Activated naive CD4-positive, alpha-beta T cell treated with anti-CD3 and anti-CD28 coated beads, Interleukin-2, amount 10 ng/mL, durations not matched to agents 7 days and 5 days (primary cell): Measurements from ENCODE around the gene BCL7C.

Experiments used
- CTCF ChIA-PET: fragments of 350-600 bp; sonication (Branson Sonifier 250); formaldehyde crosslinking; loops from one replicate; lab custom pipeline; 2021; ENCODE audit warnings: antibody characterized with exemption; lab: Charles Lee
- DNase-seq: peaks from one replicate; pipeline ENCODE4 v3.0.0-alpha.2; 2020
- H3K27ac Mint-ChIP-seq: one replicate; pipeline ENCODE4 v1.8.0; 2021; ENCODE audit warnings: mild to moderate bottlenecking, moderate library complexity, mixed read lengths
- H3K27me3 Mint-ChIP-seq: one replicate; pipeline ENCODE4 v1.8.0; 2021; ENCODE audit warnings: mild to moderate bottlenecking, mixed read lengths
- H3K36me3 Mint-ChIP-seq: one replicate; pipeline ENCODE4 v1.8.0; 2021; ENCODE audit warnings: mixed read lengths
- H3K4me1 Mint-ChIP-seq: one replicate; pipeline ENCODE4 v1.8.0; 2021; ENCODE audit warnings: mixed read lengths
- H3K4me3 Mint-ChIP-seq: one replicate; pipeline ENCODE4 v1.8.0; 2021; ENCODE audit warnings: mild to moderate bottlenecking, moderate library complexity, mixed read lengths
- H3K9me3 Mint-ChIP-seq: one replicate; pipeline ENCODE4 v1.8.0; 2021; ENCODE audit warnings: mixed read lengths

BCL7C gene

DNA sequence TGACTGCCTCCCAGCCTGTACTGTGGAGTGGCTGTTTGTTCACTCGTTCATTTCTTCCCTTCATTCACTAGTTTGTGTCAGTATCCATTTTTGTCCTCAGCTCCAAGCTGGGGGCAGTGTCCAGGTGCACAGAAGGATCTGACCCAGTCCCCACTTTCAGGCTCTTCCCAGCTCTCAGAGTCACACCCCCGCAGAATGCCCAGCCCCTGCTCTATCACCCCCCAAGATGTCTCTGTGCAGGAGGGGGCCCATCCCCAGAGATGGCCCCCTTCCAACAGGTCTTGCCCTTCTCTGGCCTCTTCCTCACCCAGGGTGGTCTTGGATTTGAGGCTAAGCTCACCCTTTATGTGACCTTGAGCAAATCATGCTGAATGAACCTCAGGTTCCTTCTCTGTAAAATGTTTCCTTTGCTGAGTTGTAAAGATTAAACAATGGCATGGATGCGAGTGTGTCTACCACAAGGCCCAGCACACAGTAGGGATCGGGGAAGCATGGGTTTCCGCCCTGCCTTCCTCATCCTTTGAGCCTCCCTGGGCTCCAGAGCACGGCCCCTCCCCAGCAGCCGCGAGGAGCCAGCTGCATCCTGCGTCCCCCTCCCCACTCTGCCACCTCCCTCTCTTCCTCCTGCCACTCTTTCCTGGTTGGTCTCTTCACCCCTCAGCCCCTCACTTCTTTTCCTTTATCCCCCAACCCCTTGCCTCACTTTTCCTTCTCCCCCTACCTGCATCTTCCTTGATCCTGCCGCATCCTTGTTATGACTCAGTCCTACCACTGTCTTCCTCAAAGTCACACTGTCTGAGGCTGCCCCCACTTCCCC lies 32.3 kb upstream of the BCL7C start:
- Mint-ChIP-seq H3K27me3 (no peaks in the 10 kb centered on the region), H3K4me3 (peak overlapping the region; percentile 45), H3K9me3 (no peaks in the 10 kb centered on the region), H3K36me3 (peaks cover 10% of the 10 kb centered on the region), H3K27ac (peak overlapping the region; percentile 53), H3K4me1 (peaks cover 35% of the 10 kb centered on the region)
- CTCF ChIA-PET: interaction anchor here (0.8 to 3.6 kb wide), 5 partner anchors 9 to 233 kb away, joined by 3 to 16 read pairs (median 8); no protein-coding TSS in a partner anchor
- DNase-seq: no peak

DNA sequence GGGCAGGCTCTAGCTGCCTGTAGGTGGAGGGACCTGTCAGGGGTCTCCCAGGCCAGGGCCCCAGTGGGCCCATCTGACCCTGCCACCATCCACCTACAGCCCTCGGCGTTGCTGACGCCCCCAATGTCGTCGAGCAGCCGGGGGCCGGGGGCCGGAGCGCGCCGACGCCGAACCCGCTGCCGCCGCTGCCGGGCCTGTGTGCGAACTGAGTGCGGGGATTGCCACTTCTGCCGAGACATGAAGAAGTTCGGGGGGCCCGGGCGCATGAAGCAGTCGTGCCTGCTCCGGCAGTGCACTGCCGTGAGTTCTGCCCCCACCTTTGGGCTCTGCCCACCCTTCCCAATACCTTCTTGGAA lies 31.7 kb upstream of the BCL7C start:
- CTCF ChIA-PET: interaction anchor here (1.3 to 3.6 kb wide), 2 partner anchors 10 to 17 kb away, joined by 3 to 16 read pairs; no protein-coding TSS in a partner anchor
- no peaks in the 10 kb centered on the region for H3K27me3 Mint-ChIP-seq
- H3K4me1 Mint-ChIP-seq: peaks cover 36% of the 10 kb centered on the region
- no peak overlapping the region for H3K27ac Mint-ChIP-seq
- no peak for DNase-seq
- H3K9me3 Mint-ChIP-seq: no peaks in the 10 kb centered on the region
- H3K4me3 Mint-ChIP-seq: no peak overlapping the region
- peaks cover 6% of the 10 kb centered on the region for H3K36me3 Mint-ChIP-seq

DNA sequence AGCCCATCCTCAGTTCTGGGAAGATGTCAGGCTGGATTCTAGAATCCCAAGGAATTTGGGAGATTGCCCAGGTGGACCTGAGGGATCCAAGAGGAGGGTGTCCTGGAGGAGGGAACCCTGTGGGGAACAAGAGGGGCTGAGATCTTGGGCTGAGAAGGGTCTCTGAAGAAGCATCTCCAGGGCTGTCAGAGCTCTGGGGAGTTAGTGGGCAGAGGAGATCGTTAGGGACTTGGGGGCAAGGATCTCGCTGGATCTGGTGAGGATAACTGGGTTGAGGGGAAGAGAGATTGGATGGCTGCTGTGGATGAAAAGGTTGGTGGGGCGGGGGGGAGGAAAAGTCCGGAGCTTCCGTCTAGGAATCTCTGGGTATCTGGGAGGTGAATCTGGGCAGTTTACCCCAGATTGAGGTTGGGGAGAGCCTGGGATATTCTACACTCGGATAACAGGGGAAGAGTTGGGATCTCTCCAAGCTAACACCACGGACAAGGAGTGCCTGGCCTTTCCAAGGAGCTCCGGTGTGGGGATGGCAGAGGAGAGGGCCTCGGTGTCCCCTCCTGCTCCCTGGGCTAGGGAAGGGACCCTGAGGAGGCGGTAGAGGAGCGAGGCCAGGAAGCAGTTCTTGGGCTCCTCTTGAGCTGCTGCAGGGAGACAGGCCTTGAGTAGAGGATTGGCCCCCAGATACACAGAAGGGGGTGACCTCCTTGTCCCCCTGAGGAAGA lies 31.2 kb upstream of the BCL7C start:
- no peaks in the 10 kb centered on the region for H3K9me3 Mint-ChIP-seq
- H3K4me1 Mint-ChIP-seq: peaks cover 36% of the 10 kb centered on the region
- no peaks in the 10 kb centered on the region for H3K27me3 Mint-ChIP-seq
- H3K4me3 Mint-ChIP-seq: peak overlapping the region; percentile 74
- CTCF ChIA-PET: interaction anchor here (1.3 to 3.6 kb wide), 2 partner anchors 10 to 18 kb away, joined by 3 to 16 read pairs; no protein-coding TSS in a partner anchor
- no peak overlapping the region for H3K27ac Mint-ChIP-seq
- H3K36me3 Mint-ChIP-seq: peaks cover 6% of the 10 kb centered on the region
- DNase-seq: no peak

DNA sequence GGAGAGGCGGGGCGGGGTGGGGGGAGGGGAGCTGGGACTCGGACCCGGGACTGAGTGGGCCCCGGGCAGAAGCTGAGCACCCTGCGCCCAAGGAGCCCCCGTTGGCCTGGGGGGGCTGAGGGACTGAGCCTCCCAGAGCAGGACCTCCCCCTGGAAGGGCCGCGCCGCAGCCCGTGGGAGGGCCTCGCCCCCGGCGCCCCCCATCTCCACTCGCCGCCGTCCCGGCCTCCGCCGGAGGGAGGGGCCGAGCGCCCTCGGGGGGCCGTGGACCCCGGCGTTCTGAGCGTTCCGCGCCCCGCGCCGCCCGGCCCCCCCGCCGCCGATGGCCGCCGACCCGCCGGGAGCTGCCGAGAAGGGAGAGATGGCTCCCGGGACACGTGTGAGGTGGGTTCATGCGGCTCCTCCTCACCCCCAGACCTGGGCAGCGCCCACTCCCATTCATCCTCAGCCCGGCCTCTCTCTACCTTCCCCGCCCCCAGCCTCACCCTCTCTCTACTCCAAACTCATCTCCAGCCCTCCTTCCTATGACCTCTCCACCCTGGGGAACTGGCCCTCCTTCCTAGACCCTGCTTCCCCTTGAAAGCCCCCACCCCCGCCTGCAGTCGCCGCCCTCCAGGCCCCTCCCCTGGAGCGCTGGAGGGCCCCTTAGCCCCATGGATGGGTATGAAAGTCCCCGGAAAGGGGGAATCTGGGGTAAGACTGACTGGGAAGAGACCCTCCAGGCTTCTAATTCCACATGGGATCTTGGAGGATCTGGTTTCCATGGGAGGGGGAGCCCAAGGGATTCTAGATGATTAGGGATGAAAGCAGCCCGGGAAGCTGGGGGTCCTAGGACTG lies 30.4 kb upstream of the BCL7C start:
- H3K9me3 Mint-ChIP-seq: no peaks in the 10 kb centered on the region
- peak overlapping the region; percentile 74 for H3K4me3 Mint-ChIP-seq
- peaks cover 36% of the 10 kb centered on the region for H3K4me1 Mint-ChIP-seq
- H3K27ac Mint-ChIP-seq: no peak overlapping the region
- CTCF ChIA-PET: interaction anchor here (1.3 to 3.6 kb wide), 2 partner anchors 11 to 18 kb away, joined by 3 to 16 read pairs; no protein-coding TSS in a partner anchor
- DNase-seq: peak; percentile 44
- H3K36me3 Mint-ChIP-seq: peaks cover 6% of the 10 kb centered on the region
- no peaks in the 10 kb centered on the region for H3K27me3 Mint-ChIP-seq

DNA sequence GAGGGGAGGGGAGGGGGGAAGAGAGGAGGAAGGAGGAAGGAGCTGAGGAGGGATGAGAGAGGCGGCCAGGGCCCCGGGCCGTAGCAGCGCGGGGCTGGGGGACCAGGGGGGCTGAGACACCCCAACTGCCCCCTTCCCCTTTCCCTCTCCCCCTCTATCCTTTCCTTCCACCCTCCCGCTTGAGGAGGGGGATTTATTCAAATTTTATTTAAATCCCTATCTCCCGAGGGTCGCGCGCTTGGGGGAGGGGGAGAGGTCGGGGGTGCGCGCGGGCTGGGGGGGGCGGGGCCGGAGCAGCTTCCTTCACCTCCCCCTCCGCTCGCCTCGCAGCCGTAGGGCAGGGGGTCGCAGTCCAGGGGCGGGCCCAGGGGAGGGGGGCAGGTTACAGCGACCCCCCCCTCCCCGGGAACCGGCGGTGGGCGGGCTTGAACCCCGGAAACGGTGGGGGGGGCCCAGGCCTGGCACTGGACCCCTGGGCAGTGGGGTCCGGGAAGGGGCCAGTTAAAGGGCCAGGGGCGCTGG lies 29.7 kb upstream of the BCL7C start, which contains the start of gene FBXL19:
TSS of gene FBXL19 (plus strand) at position 19 of the 522 bp plus-strand sequence. CDS start 2,183 bp downstream, outside the sequence.
- peak; percentile 60 for DNase-seq
- Mint-ChIP-seq H3K27me3 (peaks cover 3% of the 10 kb centered on the region), H3K4me3 (peak within 1 kb of the TSS; percentile 100), H3K4me1 (peaks cover 36% of the 10 kb centered on the region), H3K9me3 (no peaks in the 10 kb centered on the region), H3K36me3 (peaks cover 6% of the 10 kb centered on the region), H3K27ac (peak within 1 kb of the TSS; percentile 100)
- CTCF ChIA-PET: no interaction called here

DNA sequence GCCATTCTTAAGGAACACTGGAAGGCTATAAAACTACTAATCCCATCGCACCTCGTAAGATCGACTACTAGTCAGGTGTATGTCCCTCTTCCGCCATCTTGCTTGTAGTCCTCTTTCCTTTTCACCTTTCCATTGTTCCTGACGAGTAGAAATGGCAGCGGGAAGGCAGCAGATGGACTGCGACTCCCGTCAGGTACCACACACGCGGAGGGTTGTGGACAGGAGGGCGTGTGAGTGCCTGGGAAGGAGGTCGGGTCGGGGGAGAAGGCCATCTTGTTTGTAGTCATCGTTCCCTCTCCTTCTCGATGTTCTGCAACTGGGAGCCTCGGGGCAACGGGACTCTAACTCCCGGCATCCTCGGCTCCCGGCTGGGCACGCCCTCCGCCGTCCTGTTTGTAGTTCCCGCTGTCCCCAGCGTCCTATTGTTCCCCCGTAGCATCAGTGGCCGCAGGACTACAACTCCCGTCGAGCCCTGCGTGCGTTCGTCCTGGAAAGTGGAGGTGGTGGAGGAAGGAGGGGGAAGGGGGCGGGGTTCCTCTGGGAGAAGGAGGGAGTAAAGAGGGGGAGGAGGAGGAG lies 29.2 kb upstream of the BCL7C start:
- DNase-seq: peak; percentile 99
- CTCF ChIA-PET: no interaction called here
- Mint-ChIP-seq H3K4me3 (peak overlapping the region; percentile 100), H3K9me3 (no peaks in the 10 kb centered on the region), H3K27ac (peak overlapping the region; percentile 100), H3K4me1 (peaks cover 35% of the 10 kb centered on the region), H3K27me3 (peaks cover 6% of the 10 kb centered on the region), H3K36me3 (peaks cover 5% of the 10 kb centered on the region)

DNA sequence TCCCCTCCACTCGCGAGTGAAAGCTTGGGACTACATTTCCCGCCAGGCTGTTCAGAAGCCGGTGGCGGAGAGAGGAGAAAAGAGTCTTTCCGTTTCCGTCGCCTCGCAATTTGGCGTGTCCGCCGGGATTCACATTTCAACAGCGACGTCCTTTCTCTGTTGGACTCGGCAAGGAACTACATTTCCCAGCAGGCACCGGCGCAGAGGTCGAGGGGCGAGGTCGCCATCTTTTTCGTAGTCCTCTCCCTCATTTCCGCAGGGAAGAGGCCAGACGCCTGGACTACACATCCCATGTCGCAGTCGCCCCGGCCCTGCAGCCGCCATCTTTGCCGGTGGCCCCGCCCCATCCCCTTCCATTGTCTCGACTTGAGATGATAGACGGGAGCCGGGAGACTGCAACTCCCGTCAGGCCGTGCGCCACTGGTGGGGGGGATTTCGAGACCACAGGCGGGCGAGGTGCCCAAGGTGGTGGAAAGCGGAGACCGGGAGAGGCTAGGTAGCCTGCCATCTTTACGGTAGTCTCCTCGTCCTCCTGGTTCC lies 28.6 kb upstream of the BCL7C start:
- H3K27me3 Mint-ChIP-seq: peaks cover 8% of the 10 kb centered on the region

DNA sequence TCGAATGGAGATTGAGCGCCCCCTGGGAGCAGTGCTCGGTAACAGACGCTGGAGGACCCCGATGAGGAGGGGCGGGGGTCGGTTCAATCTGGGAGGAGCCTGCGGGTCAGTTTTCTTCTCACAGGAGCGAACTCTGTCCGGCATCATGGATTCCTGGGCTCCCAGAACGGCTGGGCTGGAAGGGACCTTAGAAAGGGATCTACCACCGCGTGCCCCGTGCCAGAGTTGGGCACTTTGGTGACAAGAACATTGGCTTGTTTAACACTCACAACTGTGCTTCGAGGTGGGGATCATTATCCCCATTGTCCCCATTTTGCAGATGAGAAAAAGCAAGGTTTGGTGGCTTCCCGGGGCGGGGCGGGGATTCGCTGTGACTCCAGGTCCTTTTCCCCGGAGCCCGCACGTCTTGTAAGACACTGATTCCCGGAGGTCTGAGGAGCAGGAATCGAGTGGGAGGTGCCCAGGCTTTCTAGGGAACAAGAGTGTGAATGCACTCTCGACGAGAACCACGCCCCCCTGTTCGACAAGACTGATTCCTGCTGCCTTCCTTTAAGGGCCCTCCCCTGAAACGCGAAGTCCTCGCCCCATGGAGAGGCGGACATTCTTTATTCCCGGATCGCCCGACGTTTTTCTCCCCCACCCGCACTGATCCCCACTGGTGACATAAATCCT lies 28.0 kb upstream of the BCL7C start:
- Mint-ChIP-seq H3K4me1 (peaks cover 32% of the 10 kb centered on the region), H3K36me3 (peaks cover 3% of the 10 kb centered on the region), H3K9me3 (no peaks in the 10 kb centered on the region)

More for the DNA sequence above, 28.6 kb upstream of the BCL7C start:
- Mint-ChIP-seq H3K36me3 (peaks cover 3% of the 10 kb centered on the region), H3K4me1 (peaks cover 32% of the 10 kb centered on the region), H3K4me3 (peak overlapping the region; percentile 100), H3K9me3 (no peaks in the 10 kb centered on the region), H3K27ac (peak overlapping the region; percentile 100)
- DNase-seq: peak; percentile 100
- CTCF ChIA-PET: interaction anchor here (0.5 to 1.0 kb wide), 4 partner anchors 22 to 78 kb away, joined by 3 to 5 read pairs (median 3); no protein-coding TSS in a partner anchor

DNA sequence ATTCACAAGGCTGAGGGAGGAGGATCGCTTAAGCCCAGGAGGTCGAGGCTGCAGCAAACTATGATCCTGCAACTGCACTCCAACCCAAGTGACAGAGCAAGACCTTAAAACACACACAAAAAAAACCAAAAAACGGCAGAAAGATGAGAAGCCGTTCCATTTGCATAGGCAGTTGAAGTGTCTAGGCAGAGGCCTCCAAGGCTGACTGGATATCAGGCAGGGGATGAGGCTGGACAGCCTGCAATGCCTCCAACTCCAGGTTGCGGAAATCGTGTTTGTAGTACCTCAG lies 27.5 kb upstream of the BCL7C start:
- Mint-ChIP-seq H3K9me3 (no peaks in the 10 kb centered on the region), H3K4me3 (peak overlapping the region; percentile 100), H3K4me1 (peaks cover 28% of the 10 kb centered on the region), H3K36me3 (peaks cover 3% of the 10 kb centered on the region), H3K27me3 (peaks cover 13% of the 10 kb centered on the region), H3K27ac (peak overlapping the region; percentile 100)
- CTCF ChIA-PET: interaction anchor here (1.0 to 4.8 kb wide), 3 partner anchors 20 to 139 kb away, joined by 3 to 71 read pairs (median 13); no protein-coding TSS in a partner anchor
- DNase-seq: no peak

More for the DNA sequence above, 28.0 kb upstream of the BCL7C start:
- peak; percentile 93 for DNase-seq
- CTCF ChIA-PET: interaction anchor here (0.5 to 4.8 kb wide), 5 partner anchors 21 to 77 kb away, joined by 3 to 71 read pairs (median 3); no protein-coding TSS in a partner anchor
- H3K27me3 Mint-ChIP-seq: peaks cover 13% of the 10 kb centered on the region
- H3K27ac Mint-ChIP-seq: peak overlapping the region; percentile 100
- H3K4me3 Mint-ChIP-seq: peak overlapping the region; percentile 100

DNA sequence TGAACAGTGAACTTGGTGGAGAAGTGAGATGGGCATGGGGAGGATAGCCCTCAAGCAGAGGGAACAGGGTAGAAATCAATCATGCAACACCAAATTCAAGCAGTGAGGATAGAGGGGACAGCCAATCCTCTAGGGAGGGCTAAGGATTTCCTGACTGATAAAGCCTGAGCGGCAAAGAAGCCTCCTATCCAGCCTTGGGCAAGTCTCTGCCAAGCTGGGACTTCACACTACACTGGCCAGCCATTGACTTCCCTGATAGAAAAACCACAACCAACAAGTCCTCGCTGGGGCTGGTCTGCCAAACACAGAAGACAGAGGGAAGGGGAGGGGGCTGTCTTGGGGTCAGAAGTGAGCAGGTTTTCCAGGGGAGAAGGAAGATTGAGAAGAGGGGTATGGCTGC lies 27.0 kb upstream of the BCL7C start:
- Mint-ChIP-seq H3K4me3 (peak overlapping the region; percentile 100), H3K9me3 (no peaks in the 10 kb centered on the region), H3K27ac (no peak overlapping the region), H3K36me3 (peaks cover under 1% of the 10 kb centered on the region), H3K27me3 (peaks cover 17% of the 10 kb centered on the region), H3K4me1 (peaks cover 23% of the 10 kb centered on the region)
- CTCF ChIA-PET: interaction anchor here (0.8 to 4.8 kb wide), 4 partner anchors 19 to 138 kb away, joined by 3 to 71 read pairs (median 8); no protein-coding TSS in a partner anchor
- no peak for DNase-seq

DNA sequence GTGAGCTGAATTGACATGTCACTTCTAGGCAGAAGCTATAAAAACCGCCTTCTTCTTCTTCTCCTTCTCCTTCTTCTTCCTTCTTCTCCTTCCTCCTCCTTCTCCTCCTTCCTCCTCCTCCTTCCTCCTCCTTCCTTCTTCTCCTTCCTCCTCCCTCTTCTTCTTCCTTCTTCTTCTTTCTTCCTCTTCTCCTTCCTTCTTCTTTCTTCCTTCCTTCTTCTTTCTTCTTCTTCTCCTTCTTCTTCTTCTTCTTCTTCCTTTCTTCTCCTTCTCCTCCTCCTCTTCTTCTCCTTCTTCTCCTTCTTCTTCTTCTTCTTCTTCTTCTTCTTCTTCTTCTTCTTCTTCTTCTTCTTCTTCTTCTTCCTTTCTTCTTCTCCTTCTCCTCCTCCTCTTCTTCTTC lies 24.7 kb upstream of the BCL7C start:
- Mint-ChIP-seq H3K9me3 (no peaks in the 10 kb centered on the region), H3K27ac (no peak overlapping the region), H3K4me1 (peaks cover 15% of the 10 kb centered on the region), H3K27me3 (peaks cover 17% of the 10 kb centered on the region), H3K36me3 (no peaks in the 10 kb centered on the region), H3K4me3 (no peak overlapping the region)
- DNase-seq: no peak
- CTCF ChIA-PET: interaction anchor here (1.0 to 4.8 kb wide), 3 partner anchors 17 to 80 kb away, joined by 3 to 71 read pairs (median 13); no protein-coding TSS in a partner anchor

DNA sequence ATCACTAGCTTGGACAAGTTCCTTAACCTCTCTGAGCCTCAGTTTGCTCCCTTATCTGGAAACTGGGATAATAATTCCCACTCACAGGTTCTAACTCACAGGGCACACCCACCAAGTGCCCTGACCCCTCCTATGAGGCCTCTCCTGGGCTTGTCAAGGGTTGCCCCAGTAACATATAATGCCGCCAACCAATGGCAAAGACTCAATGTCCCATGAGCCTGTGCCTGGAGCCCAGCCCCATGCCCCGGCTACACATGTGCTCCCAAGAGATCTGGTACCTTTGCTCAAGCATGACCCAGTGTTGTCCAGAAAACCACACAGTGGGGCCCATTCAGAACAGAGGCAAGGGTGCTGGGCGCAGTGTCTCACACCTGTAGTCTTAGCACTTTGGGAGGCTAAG lies 21.0 kb upstream of the BCL7C start:
- no peaks in the 10 kb centered on the region for H3K4me1 Mint-ChIP-seq
- peaks cover 28% of the 10 kb centered on the region for H3K27me3 Mint-ChIP-seq
- no peak overlapping the region for H3K4me3 Mint-ChIP-seq
- H3K9me3 Mint-ChIP-seq: no peaks in the 10 kb centered on the region
- no peak for DNase-seq
- no peak overlapping the region for H3K27ac Mint-ChIP-seq
- no peaks in the 10 kb centered on the region for H3K36me3 Mint-ChIP-seq
- CTCF ChIA-PET: no interaction called here
